ENCODE results near the gene RIC3.

RIC3 gene

GRCh38 chr11:8094656-8095055 is 74.2 kb downstream of the RIC3 start:
- Histone ChIP-seq H3K4me3 (ENCODE audit: insufficient read depth, low read length, poor library complexity, severe bottlenecking) (no peak overlapping the region), H3K4me2 (ENCODE audit: low read depth, low read length, poor library complexity, severe bottlenecking) (no peak overlapping the region), H3K9ac (ENCODE audit: low read length) (no peak overlapping the region)

GRCh38 chr11:8093931-8094575 is 74.8 kb downstream of the RIC3 start:
- Histone ChIP-seq H3K4me2 (ENCODE audit: low read depth, low read length, poor library complexity, severe bottlenecking) (no peak overlapping the region), H3K79me2 (ENCODE audit: insufficient read depth, low read length) (no peaks in the 10 kb centered on the region), H3K36me3 (ENCODE audit: low read length) (no peaks in the 10 kb centered on the region), H3K9ac (ENCODE audit: low read length) (no peak overlapping the region), H3K27ac (ENCODE audit: low read depth, low read length) (no peak overlapping the region), H3F3A (ENCODE audit: insufficient read depth) (no peaks in the 10 kb centered on the region), H3K4me3 (ENCODE audit: insufficient read depth, low read length, poor library complexity, severe bottlenecking) (no peak overlapping the region), H2AFZ (ENCODE audit: low read depth, low read length, severe bottlenecking) (no peak overlapping the region), H3K9me2 (replicated peaks; ENCODE audit: insufficient read depth, low read length) (no peaks in the 10 kb centered on the region), H3K9me3 (ENCODE audit: insufficient read depth, low read length) (no peaks in the 10 kb centered on the region), H4K20me1 (ENCODE audit: low read depth, low read length) (no peaks in the 10 kb centered on the region), H3K27me3 (ENCODE audit: low read length) (no peaks in the 10 kb centered on the region)
- TF ChIP-seq CTCF (IDR thresholded peaks at IDR 0.05; ENCODE audit: insufficient read depth, low read length, poor library complexity, severe bottlenecking): no peak

More at GRCh38 chr11:8094656-8095055, 74.2 kb downstream of the RIC3 start:
- H3K79me2 ChIP-seq (ENCODE audit: insufficient read depth, low read length): no peaks in the 10 kb centered on the region
- H3K36me3 ChIP-seq (ENCODE audit: low read length): no peaks in the 10 kb centered on the region
- H3K27ac ChIP-seq (ENCODE audit: low read depth, low read length): no peak overlapping the region
- H3K9me3 ChIP-seq (ENCODE audit: insufficient read depth, low read length): no peaks in the 10 kb centered on the region
- no peaks in the 10 kb centered on the region for H3F3A ChIP-seq (ENCODE audit: insufficient read depth)
- no peak overlapping the region for H2AFZ ChIP-seq (ENCODE audit: low read depth, low read length, severe bottlenecking)
- no peaks in the 10 kb centered on the region for H3K9me2 ChIP-seq (replicated peaks; ENCODE audit: insufficient read depth, low read length)
- no peaks in the 10 kb centered on the region for H4K20me1 ChIP-seq (ENCODE audit: low read depth, low read length)
- TF ChIP-seq CTCF (IDR thresholded peaks at IDR 0.05; ENCODE audit: insufficient read depth, low read length, poor library complexity, severe bottlenecking): no peak
- no peak for TF ChIP-seq EZH2phosphoT487 (conservative IDR thresholded peaks at IDR 0.05; ENCODE audit: low read length)
- no peaks in the 10 kb centered on the region for H3K27me3 ChIP-seq (ENCODE audit: low read length)

- Histone ChIP-seq H3K36me3 (ENCODE audit: low read length) (no peaks in the 10 kb centered on the region), H4K20me1 (ENCODE audit: low read depth, low read length) (no peaks in the 10 kb centered on the region), H3K4me3 (ENCODE audit: insufficient read depth, low read length, poor library complexity, severe bottlenecking) (no peak overlapping the region), H3K9ac (ENCODE audit: low read length) (no peak overlapping the region), H3F3A (ENCODE audit: insufficient read depth) (no peaks in the 10 kb centered on the region), H2AFZ (ENCODE audit: low read depth, low read length, severe bottlenecking) (peak overlapping the region; percentile 58), H3K27ac (ENCODE audit: low read depth, low read length) (no peak overlapping the region), H3K79me2 (ENCODE audit: insufficient read depth, low read length) (no peaks in the 10 kb centered on the region), H3K9me2 (replicated peaks; ENCODE audit: insufficient read depth, low read length) (no peaks in the 10 kb centered on the region), H3K27me3 (ENCODE audit: low read length) (no peaks in the 10 kb centered on the region), H3K4me2 (ENCODE audit: low read depth, low read length, poor library complexity, severe bottlenecking) (peak overlapping the region; percentile 1), H3K9me3 (ENCODE audit: insufficient read depth, low read length) (no peaks in the 10 kb centered on the region)
- no peak for TF ChIP-seq EZH2phosphoT487 (conservative IDR thresholded peaks at IDR 0.05; ENCODE audit: low read length)
- TF ChIP-seq CTCF (IDR thresholded peaks at IDR 0.05; ENCODE audit: insufficient read depth, low read length, poor library complexity, severe bottlenecking): peak; percentile 76
Measured at GRCh38 chr11:8092587-8093424, 76.0 kb downstream of the RIC3 start.
